NCI-H1436 treated with DMSO at 0.1 percent for 48 hours (cell line): Measurements from ENCODE around the gene SPOCK1.
"Not testable (repeated sequence)": the region's sequence is repeated elsewhere in the genome, so short reads cannot be mapped to it uniquely, and the experiment has no call there.

ENCODE experiments used
- DNase-seq: peaks from one replicate; lab custom pipeline; 2025; lab: John Stamatoyannopoulos, UW

Gene SPOCK1

GRCh38 chr5:137019229-137019628, 479.9 kb downstream of the SPOCK1 start:
- DNase-seq: no peak

DNA sequence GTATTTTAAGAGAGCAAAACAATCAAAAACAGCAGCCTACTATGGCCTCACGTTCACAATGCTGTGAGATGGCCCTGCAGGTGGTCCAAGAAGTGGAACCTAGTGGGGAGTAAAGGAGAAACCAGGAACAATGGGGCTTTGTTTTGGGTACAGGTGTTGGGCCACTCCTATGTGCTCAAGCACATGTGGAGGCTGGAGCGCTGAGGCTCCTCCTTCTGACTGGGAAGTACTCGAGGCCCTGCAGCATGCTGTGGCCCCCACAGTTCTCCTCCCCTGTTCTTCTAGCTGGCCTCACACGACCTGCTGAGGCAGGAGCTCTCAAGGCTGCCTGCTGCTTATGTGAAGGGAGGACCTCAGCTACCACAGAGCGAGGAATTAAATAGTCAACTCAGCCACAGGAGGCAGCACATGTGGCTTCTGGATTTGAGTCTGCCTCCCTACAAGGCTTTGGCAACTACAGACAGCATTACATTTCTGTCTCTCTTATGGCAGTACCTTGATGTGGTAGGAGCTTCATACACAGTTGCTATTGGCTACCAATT, 482.3 kb downstream of the SPOCK1 start:
- DNase-seq: no peak

GRCh38 chr5:137015540-137016116, 483.5 kb downstream of the SPOCK1 start:
- no peak for DNase-seq

GRCh38 chr5:137014731-137015130, 484.4 kb downstream of the SPOCK1 start:
- DNase-seq: no peak

GRCh38 chr5:137010226-137010625, 488.9 kb downstream of the SPOCK1 start:
- no peak for DNase-seq

GRCh38 chr5:137004279-137004678, 494.8 kb downstream of the SPOCK1 start:
- no peak for DNase-seq

GRCh38 chr5:137001026-137001569, 498.0 kb downstream of the SPOCK1 start:
- DNase-seq: no peak

GRCh38 chr5:136999787-137000186, 499.3 kb downstream of the SPOCK1 start:
- DNase-seq: no peak

DNA sequence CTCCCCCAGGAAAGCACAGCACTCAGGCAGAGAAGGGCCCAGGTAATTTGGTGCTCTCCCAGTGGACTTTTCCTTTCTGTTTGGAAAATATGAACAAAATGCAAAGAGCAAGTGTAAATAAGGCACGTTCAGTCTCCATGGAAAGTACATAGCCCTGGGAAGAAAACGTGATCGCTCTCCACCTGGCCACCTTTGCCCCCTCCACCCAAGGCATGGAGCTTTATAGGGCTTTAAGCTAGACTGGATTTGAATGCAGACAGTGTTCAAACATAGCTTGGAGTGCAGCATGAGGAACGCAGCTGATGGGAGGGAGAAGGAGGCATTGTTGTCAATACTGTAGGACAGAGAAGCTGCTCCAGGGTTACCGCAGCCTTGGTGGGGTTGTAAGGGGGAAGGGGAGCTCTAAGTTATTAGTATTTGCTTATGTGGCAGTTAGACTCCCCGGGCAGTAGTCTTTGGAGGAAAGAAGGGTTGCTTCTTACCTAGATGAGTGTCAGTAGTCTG, 500.2 kb downstream of the SPOCK1 start:
- no peak for DNase-seq

DNA sequence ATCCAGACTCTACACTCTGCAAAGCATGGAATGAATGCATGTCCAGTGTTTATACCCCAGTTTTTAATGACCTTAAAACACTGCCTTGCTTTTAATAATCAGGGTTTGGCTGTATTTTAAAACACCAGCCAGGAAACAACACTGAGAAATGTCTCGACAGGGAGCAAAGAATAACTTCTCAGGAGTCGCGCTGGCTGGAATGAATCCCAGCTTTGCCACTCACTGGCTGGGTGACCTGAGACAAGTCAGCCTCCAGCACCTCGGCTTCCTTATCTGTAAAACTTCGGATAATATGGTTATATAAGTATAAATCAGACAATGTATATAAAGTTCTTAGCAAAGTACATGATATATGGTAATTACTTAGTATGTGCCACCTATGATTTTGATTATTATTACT, 505.0 kb downstream of the SPOCK1 start:
- DNase-seq: no peak

- DNase-seq: no peak
Measured at GRCh38 chr5:136992796-136993489, 506.2 kb downstream of the SPOCK1 start.

DNA sequence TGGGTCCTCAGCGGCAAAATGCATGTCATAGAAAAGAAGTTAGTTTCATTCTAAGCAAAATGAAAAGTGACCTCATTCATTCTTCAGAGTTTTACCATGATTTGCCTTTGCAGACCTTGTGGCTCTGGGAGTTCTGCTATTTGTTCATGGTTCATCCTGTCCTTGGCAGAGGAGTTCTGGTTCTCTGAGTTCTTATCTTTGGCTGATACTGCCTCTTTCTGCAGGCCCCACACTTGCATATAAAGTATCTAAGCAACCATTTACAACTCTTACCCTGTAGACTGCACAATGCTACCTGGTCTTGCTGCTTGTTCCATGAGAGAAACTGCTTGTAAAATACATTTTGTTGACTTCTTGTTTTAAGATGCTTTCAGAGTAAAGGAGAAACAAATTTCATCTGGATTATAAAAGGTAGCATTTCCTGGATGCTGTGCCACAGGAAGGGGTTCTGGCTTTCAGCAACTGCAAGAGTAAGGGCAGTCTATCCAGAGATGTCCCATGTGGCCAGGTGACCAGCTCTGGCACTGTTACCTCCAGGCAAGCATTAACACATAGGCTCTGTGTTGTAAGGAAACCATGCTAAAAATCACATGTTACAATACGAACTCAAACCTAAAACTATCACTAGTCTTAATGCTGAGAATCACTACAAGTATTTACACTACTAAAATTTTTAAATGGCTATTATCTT, 513.2 kb downstream of the SPOCK1 start:
- no peak for DNase-seq

- DNase-seq: no peak
Measured at GRCh38 chr5:136984772-136985446, 514.2 kb downstream of the SPOCK1 start.

GRCh38 chr5:136981936-136982335, 517.2 kb downstream of the SPOCK1 start:
- DNase-seq: no peak

DNA sequence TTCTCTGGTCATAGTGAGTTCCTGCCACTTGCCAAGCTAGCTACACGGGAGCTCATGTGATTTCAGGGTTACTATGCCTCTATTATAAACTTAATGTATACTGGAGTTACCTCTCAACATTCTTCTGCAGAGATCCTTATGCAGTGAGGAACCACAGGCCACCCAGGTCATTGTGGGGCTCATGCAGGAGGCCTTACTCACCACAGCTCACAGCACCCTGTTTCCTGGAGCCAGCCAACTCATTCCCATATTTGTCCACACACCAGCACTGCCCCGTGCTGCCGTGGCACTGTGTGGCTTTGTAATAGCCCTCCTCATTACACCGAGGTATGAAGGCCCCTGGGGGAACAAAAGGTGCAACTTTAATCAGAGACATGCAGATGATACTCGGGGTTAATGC, 520.0 kb downstream of the SPOCK1 start:
- DNase-seq: no peak

DNA sequence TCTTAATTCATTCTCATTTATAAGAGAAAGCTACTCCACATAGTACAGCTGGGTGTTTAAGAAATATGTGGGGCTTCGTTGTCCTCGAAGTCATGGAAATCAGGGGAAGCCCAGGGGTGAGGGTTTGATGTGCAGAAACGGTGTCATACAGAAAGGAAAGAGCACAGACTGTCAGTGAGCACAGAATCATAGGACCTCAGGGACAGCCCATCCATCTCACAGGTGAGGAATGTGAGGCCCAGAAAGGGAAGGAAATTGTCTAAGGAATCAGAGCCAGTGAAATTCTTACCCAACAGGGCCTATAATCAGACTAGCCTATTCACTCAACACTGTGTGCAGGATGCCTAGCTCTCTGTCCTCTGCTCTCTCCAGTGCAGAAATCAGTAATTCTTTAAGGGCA, 535.6 kb downstream of the SPOCK1 start:
- no peak for DNase-seq

DNA sequence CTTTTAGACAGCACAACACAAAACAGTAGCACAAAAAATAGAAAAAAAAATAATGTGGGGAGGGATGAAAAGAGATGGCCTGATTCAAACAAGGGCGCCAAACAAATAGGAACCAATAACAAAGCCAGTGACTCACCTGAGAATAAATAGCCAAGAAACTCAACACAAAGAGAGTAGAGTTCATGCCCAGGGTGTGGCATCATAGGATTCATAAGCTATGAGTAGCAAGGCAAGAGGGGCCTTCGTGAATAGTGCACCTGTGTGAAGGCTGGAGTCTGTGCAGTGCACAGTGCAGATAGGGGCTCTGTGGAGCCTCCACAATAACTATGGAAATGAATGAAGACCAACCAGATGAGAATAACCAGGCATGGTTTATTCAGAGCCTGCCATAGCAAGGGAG, 541.7 kb downstream of the SPOCK1 start:
- no peak for DNase-seq

- not testable (repeated sequence) for DNase-seq
Measured at GRCh38 chr5:136954142-136954541, 545.0 kb downstream of the SPOCK1 start.

- DNase-seq: not testable (repeated sequence)
Measured at GRCh38 chr5:136953346-136954069, 545.6 kb downstream of the SPOCK1 start.

- no peak for DNase-seq
Measured at GRCh38 chr5:136927571-136927970, 571.6 kb downstream of the SPOCK1 start.

- no peak for DNase-seq
Measured at GRCh38 chr5:136926073-136926472, 573.1 kb downstream of the SPOCK1 start.
